K562 (cell line): ENCODE data around the gene SC5D. TPM values are rescaled to one million over a fixed set of nuclear protein-coding genes. Genes with fewer than 3 reads are reported as not detected.
A peak's percentile ranks its signal among the peaks of the same experiment; 100 is the strongest.

Experiments
- DACH1 ChIP-seq: fragments of 450-650 bp; IDR thresholded peaks from 2 replicates; pipeline ENCODE4 v1.6.1; 2018; ENCODE audit not compliant: partially characterized antibody
- GTF2B ChIP-seq: IDR thresholded peaks from 2 replicates; pipeline ENCODE4 v1.6.1; 2011; ENCODE audit not compliant: insufficient read length; ENCODE audit errors: extremely low read depth
- HDAC1 ChIP-seq, 2 experiments: fragments of 450-650 bp; IDR thresholded peaks; 2 replicates each; pipeline ENCODE4 v1.6.1; 2016 to 2017; ENCODE audit warnings: inconsistent platforms in 1 of 2, mild to moderate bottlenecking in 1 of 2, moderate library complexity in 1 of 2
- MBD2 ChIP-seq: sonication (generic); IDR thresholded peaks from 2 replicates; pipeline ENCODE4 v1.6.1; 2016; ENCODE audit warnings: low read depth, borderline replicate concordance
- NFIC ChIP-seq: fragments of 450-650 bp; IDR thresholded peaks from 2 replicates; pipeline ENCODE4 v1.6.1; 2017; ENCODE audit warnings: mild to moderate bottlenecking, inconsistent platforms
- PML ChIP-seq: IDR thresholded peaks from 2 replicates; pipeline ENCODE4 v1.6.1; 2012; ENCODE audit warnings: low read length, inconsistent platforms
- SAFB2 ChIP-seq: fragments of 200-400 bp; formaldehyde crosslinking; IDR thresholded peaks from 2 replicates; pipeline ENCODE4 v1.6.1; 2018; ENCODE audit warnings: borderline replicate concordance, low read length, low read depth, moderate library complexity; ENCODE audit not compliant: severe bottlenecking
- SIN3A ChIP-seq, 2 experiments: fragments of 150-350 bp in 1 of 2; IDR thresholded peaks; 2 replicates each; pipeline ENCODE4 v1.6.1; 2011 to 2016; ENCODE audit warnings: borderline replicate concordance in 2 of 2, low read depth in 2 of 2, low read length in 2 of 2, mild to moderate bottlenecking in 2 of 2, moderate library complexity in 2 of 2; ENCODE audit not compliant: control insufficient read depth in 1 of 2
- SMAD2 ChIP-seq: fragments of 150-350 bp; IDR thresholded peaks from 2 replicates; pipeline ENCODE4 v1.6.1; 2014; ENCODE audit warnings: low read depth, mild to moderate bottlenecking, low read length
- SMARCA5 ChIP-seq: fragments of 450-650 bp; IDR thresholded peaks from 2 replicates; pipeline ENCODE4 v1.6.1; 2016
- TAF9B ChIP-seq: fragments of 450-650 bp; IDR thresholded peaks from 2 replicates; pipeline ENCODE4 v1.6.1; 2018; ENCODE audit warnings: mild to moderate bottlenecking; ENCODE audit not compliant: partially characterized antibody
- TOE1 ChIP-seq, 2 experiments: fragments of 450-650 bp in 1 of 2; sonication (generic) in 1 of 2; formaldehyde crosslinking in 1 of 2; IDR thresholded peaks; 2 replicates each; pipeline versions ENCODE4 v1.7.1 to v1.8.0; 2016 to 2022; ENCODE audit warnings: borderline replicate concordance in 2 of 2, mild to moderate bottlenecking in 2 of 2, antibody characterized with exemption in 1 of 2, inconsistent platforms in 1 of 2, low read depth in 1 of 2, missing genetic modification reagents in 1 of 2, moderate library complexity in 1 of 2
- U2AF2 ChIP-seq: fragments of 200-400 bp; formaldehyde crosslinking; optimal IDR thresholded peaks from 2 replicates; pipeline ENCODE3; 2017; ENCODE audit warnings: low read depth, mild to moderate bottlenecking, low read length
- ZBTB1 ChIP-seq: sonication (generic); formaldehyde crosslinking; IDR thresholded peaks from 2 replicates; pipeline ENCODE4 v1.8.1; 2023; ENCODE audit warnings: missing genetic modification reagents, low read depth, mild to moderate bottlenecking, borderline replicate concordance
- ZNF146 ChIP-seq: IDR thresholded peaks from one replicate; pipeline ENCODE4 v1.6.1; 2018; ENCODE audit warnings: missing compliant biosample characterization; ENCODE audit not compliant: unreplicated experiment
- ZNF696 ChIP-seq: fragments of 250-450 bp; sonication (Bioruptor Pico); conservative IDR thresholded peaks from 2 replicates; pipeline ENCODE4 v1.4.0; 2020; ENCODE audit warnings: mild to moderate bottlenecking, moderate library complexity
- polyA plus RNA-seq, 8 experiments: library from polyadenylated mRNA; depleted of rRNA in 4 of 8; stranded (reverse) in 5 of 8; unstranded in 3 of 8; fragments of >200 nt; fragmentation: Nextera tagmentation in 2 of 8; fragmentation: Illumina TruSeq in 1 of 8; extraction: Ambion mirVana in 2 of 8; extraction: Trizol in 1 of 8; gene quantifications; 2 replicates each; pipeline versions ENCODE4 v1.2.1 to v1.2.3, GENCODE V29; 2011 to 2014; ENCODE audit warnings: inconsistent platforms in 1 of 8, missing spikeins in 1 of 8
- total RNA-seq, 7 experiments: library from RNA; depleted of rRNA in 6 of 7; stranded (reverse); fragments of >200 nt in 6 of 7; fragmentation: Illumina TruSeq in 2 of 7; extraction: Trizol in 2 of 7; gene quantifications; 2 replicates each; pipeline versions ENCODE4 v1.2.1 to v1.2.3, GENCODE V29; 2011 to 2021; ENCODE audit warnings: low replicate concordance in 1 of 7
- TF ChIP-seq, protein P1 (sequence below): sonication (generic); formaldehyde crosslinking; IDR thresholded peaks from 2 replicates; pipeline ENCODE4 v1.8.0; 2022; ENCODE audit warnings: mild to moderate bottlenecking, missing genetic modification reagents
- TF ChIP-seq, protein P2 (sequence below): fragments of 150-350 bp; conservative IDR thresholded peaks from 2 replicates; pipeline ENCODE4 v1.6.1; 2014; ENCODE audit warnings: low read length
- TF ChIP-seq, protein P3 (sequence below): fragments of 450-650 bp; conservative IDR thresholded peaks from 2 replicates; pipeline ENCODE4 v1.6.1; 2016; ENCODE audit warnings: missing genetic modification characterization, low read depth, mild to moderate bottlenecking, control low read depth, missing compliant biosample characterization
- TF ChIP-seq, protein P4 (sequence below): fragments of 450-650 bp; IDR thresholded peaks from 2 replicates; pipeline ENCODE4 v1.6.1; 2016

Gene SC5D
- total and polyA plus RNA-seq, 9 of the 15 experiments (the other 6 are each of a cell fraction or from before 2014, with no cell fraction given), result 7.6 to 84.0 (median 17.4) TPM

GRCh38 chr11:121292495-121293287 lies at the start of gene SC5D (continued):
- TF ChIP-seq ZBTB1 (CRISPR knock-in tag) (peak; percentile 98), TOE1 (IDR thresholded peaks at IDR 0.05; ENCODE audit: borderline replicate concordance) (peak; percentile 92; the same call in 1 of the 2 replicates), TOE1 (CRISPR knock-in tag; IDR thresholded peaks at IDR 0.05; ENCODE audit: borderline replicate concordance, low read depth) (no peak), DACH1 (peak; percentile 69), SAFB2 (no peak), SIN3A (IDR thresholded peaks at IDR 0.05; ENCODE audit: borderline replicate concordance in 2 of 2, control insufficient read depth in 1 of 2, low read depth in 2 of 2, low read length in 2 of 2) (peak in 1 of 2 experiments; percentile 60; a peak in 1 of 4 replicates), NFIC (peak; percentile 34; the same call in 1 of the 2 replicates), U2AF2 (no peak), PML (peak; percentile 46; the same call in 1 of the 2 replicates), GTF2B (no peak), ZNF696 (CRISPR knock-in tag) (no peak), ZNF146 (CRISPR knock-in tag) (no peak), SMARCA5 (0 out of 2 replicates have a peak, but pooled peaks have one; percentile 27), SMAD2 (no peak), HDAC1 (IDR thresholded peaks at IDR 0.05) (peak in 1 of 2 experiments; percentile 75; a peak in 2 of 4 replicates), MBD2 (peak; percentile 54; the same call in 1 of the 2 replicates), TAF9B (peak; percentile 70)
- TF ChIP-seq, protein P1, sequence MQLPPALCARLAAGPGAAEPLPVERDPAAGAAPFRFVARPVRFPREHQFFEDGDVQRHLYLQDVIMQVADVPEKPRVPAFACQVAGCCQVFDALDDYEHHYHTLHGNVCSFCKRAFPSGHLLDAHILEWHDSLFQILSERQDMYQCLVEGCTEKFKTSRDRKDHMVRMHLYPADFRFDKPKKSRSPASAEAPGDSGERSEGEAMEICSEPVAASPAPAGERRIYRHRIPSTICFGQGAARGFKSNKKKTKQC (CRISPR knock-in tag), result no peak
- TF ChIP-seq, protein P2, sequence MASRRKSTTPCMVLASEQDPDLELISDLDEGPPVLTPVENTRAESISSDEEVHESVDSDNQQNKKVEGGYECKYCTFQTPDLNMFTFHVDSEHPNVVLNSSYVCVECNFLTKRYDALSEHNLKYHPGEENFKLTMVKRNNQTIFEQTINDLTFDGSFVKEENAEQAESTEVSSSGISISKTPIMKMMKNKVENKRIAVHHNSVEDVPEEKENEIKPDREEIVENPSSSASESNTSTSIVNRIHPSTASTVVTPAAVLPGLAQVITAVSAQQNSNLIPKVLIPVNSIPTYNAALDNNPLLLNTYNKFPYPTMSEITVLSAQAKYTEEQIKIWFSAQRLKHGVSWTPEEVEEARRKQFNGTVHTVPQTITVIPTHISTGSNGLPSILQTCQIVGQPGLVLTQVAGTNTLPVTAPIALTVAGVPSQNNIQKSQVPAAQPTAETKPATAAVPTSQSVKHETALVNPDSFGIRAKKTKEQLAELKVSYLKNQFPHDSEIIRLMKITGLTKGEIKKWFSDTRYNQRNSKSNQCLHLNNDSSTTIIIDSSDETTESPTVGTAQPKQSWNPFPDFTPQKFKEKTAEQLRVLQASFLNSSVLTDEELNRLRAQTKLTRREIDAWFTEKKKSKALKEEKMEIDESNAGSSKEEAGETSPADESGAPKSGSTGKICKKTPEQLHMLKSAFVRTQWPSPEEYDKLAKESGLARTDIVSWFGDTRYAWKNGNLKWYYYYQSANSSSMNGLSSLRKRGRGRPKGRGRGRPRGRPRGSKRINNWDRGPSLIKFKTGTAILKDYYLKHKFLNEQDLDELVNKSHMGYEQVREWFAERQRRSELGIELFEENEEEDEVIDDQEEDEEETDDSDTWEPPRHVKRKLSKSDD, result 0 out of 2 replicates have a peak, but pooled peaks have one; percentile 56
- TF ChIP-seq, protein P3, sequence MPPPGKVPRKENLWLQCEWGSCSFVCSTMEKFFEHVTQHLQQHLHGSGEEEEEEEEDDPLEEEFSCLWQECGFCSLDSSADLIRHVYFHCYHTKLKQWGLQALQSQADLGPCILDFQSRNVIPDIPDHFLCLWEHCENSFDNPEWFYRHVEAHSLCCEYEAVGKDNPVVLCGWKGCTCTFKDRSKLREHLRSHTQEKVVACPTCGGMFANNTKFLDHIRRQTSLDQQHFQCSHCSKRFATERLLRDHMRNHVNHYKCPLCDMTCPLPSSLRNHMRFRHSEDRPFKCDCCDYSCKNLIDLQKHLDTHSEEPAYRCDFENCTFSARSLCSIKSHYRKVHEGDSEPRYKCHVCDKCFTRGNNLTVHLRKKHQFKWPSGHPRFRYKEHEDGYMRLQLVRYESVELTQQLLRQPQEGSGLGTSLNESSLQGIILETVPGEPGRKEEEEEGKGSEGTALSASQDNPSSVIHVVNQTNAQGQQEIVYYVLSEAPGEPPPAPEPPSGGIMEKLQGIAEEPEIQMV (tag), result no peak
- TF ChIP-seq, protein P4, sequence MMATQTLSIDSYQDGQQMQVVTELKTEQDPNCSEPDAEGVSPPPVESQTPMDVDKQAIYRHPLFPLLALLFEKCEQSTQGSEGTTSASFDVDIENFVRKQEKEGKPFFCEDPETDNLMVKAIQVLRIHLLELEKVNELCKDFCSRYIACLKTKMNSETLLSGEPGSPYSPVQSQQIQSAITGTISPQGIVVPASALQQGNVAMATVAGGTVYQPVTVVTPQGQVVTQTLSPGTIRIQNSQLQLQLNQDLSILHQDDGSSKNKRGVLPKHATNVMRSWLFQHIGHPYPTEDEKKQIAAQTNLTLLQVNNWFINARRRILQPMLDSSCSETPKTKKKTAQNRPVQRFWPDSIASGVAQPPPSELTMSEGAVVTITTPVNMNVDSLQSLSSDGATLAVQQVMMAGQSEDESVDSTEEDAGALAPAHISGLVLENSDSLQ, result peak; percentile 56
